Neural progenitor cell (in vitro differentiated cells): Measurements from ENCODE around the gene ATP1A4. TPM values are rescaled to one million over a fixed set of nuclear protein-coding genes. Genes with fewer than 3 reads are reported as not detected.
"Not testable (repeated sequence)": the region's sequence is repeated elsewhere in the genome, so short reads cannot be mapped to it uniquely, and the experiment has no call there.

Source experiments
- DNase-seq: peaks from one replicate; pipeline ENCODE4 v3.0.0-alpha.2; 2016; ENCODE audit warnings: low spot score
- H2AFZ ChIP-seq: fragments of 200-600 bp; sonication (generic); replicated peaks from 2 replicates; pipeline ENCODE4 v1.6.1; 2016; ENCODE audit warnings: antibody characterized with exemption
- H3F3A ChIP-seq: fragments of 200-600 bp; sonication (generic); 2 replicates; pipeline ENCODE4 v1.6.1; 2016; ENCODE audit warnings: antibody characterized with exemption, low read depth
- H3K27ac ChIP-seq: fragments of 200-600 bp; sonication (generic); 2 replicates; pipeline ENCODE4 v1.5.1; 2016; ENCODE audit warnings: mild to moderate bottlenecking
- H3K27me3 ChIP-seq: fragments of 200-600 bp; sonication (generic); 2 replicates; pipeline ENCODE4 v1.6.1; 2016; ENCODE audit warnings: mild to moderate bottlenecking, moderate library complexity
- H3K36me3 ChIP-seq: fragments of 200-600 bp; sonication (generic); 2 replicates; pipeline ENCODE4 v1.5.1; 2016
- H3K4me1 ChIP-seq: fragments of 200-600 bp; sonication (generic); 2 replicates; pipeline ENCODE4 v1.6.1; 2016; ENCODE audit warnings: mixed run types
- H3K4me2 ChIP-seq: fragments of 200-600 bp; sonication (generic); 2 replicates; pipeline ENCODE4 v1.6.1; 2016
- H3K4me3 ChIP-seq: fragments of 200-600 bp; sonication (generic); 2 replicates; pipeline ENCODE4 v1.5.1; 2016
- H3K79me2 ChIP-seq: fragments of 200-600 bp; sonication (generic); 2 replicates; pipeline ENCODE4 v1.6.1; 2016; ENCODE audit warnings: low read depth
- H3K9ac ChIP-seq: fragments of 200-600 bp; sonication (generic); 2 replicates; pipeline ENCODE4 v1.6.1; 2016
- H3K9me3 ChIP-seq: fragments of 200-600 bp; sonication (generic); 2 replicates; pipeline ENCODE4 v1.5.1; 2016; ENCODE audit warnings: low read depth
- H4K20me1 ChIP-seq: fragments of 200-600 bp; sonication (generic); 2 replicates; pipeline ENCODE4 v1.6.1; 2016; ENCODE audit warnings: low read depth
- H3K27ac Mint-ChIP-seq: 3 replicates; pipeline ENCODE4 v1.8.0; 2021; ENCODE audit warnings: mixed read lengths
- H3K27me3 Mint-ChIP-seq: 2 replicates; pipeline ENCODE4 v1.8.0; 2022; ENCODE audit warnings: low read depth, mild to moderate bottlenecking, inconsistent platforms, moderate library complexity, mixed read lengths; ENCODE audit not compliant: insufficient read depth
- H3K36me3 Mint-ChIP-seq: 3 replicates; pipeline ENCODE4 v1.8.0; 2021; ENCODE audit warnings: mixed read lengths
- H3K4me1 Mint-ChIP-seq: 3 replicates; pipeline ENCODE4 v1.8.0; 2021; ENCODE audit warnings: mixed read lengths
- H3K4me3 Mint-ChIP-seq: 3 replicates; pipeline ENCODE4 v1.8.0; 2021; ENCODE audit warnings: mild to moderate bottlenecking, moderate library complexity, mixed read lengths
- H3K9me3 Mint-ChIP-seq: 3 replicates; pipeline ENCODE4 v1.8.0; 2020; ENCODE audit warnings: mixed read lengths
- EZH2 ChIP-seq: fragments of 200-600 bp; sonication (generic); IDR thresholded peaks from 2 replicates; pipeline ENCODE4 v1.6.1; 2017; ENCODE audit warnings: antibody characterized with exemption, mild to moderate bottlenecking, moderate library complexity
- EZH2phosphoT487 ChIP-seq: fragments of 200-600 bp; sonication (generic); IDR thresholded peaks from 2 replicates; pipeline ENCODE4 v1.6.1; 2017; ENCODE audit warnings: antibody characterized with exemption
- total RNA-seq: library from RNA; depleted of rRNA; stranded (reverse); fragments of >200 nt; gene quantifications from 2 replicates; pipeline ENCODE4 v1.2.3, GENCODE V29; 2015; ENCODE audit warnings: low replicate concordance
- TF ChIP-seq, protein P1 (sequence below): fragments of 200-600 bp; sonication (generic); IDR thresholded peaks from 2 replicates; pipeline ENCODE4 v1.5.1; 2017; ENCODE audit warnings: antibody characterized with exemption, mild to moderate bottlenecking

The ATP1A4 gene
- total RNA-seq, 1 donor from 2014 or later, result 0.17 TPM

DNA sequence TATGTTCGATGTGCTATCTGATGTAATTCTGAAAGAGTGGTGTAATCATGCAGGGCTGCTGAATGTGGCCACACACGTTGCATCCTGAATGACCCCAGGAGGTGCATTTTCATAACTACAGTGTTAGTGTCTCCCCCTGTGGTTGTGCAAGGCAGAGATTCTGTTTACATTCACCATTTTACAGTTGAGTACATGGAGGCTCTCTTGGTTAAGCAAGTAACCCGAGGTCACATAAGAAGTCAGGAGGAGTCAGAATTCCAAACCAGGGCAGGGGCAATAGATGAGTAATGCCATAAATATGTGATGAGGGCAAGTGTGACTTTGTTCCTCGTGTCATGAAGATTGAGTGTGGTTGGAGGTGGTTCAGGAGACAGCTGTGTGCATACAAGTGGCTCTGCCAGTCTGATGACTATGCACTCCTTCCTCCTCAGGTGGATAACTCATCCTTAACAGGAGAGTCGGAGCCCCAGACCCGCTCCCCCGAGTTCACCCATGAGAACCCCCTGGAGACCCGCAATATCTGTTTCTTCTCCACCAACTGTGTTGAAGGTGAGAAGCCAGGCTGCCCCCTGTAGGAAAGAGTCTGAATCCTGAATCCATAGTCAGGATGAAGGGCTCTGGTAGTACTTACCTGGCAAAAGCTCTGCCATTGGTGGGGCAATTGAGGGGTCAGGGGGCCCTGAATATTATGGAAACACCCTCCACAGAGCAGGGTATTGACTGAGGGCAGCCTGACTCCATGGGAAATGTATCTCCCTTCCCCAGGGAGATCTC lies 26.5 kb upstream of the ATP1A4 start:
- Mint-ChIP-seq H3K27ac (no peak overlapping the region), H3K4me1 (peaks cover 5% of the 10 kb centered on the region), H3K4me3 (no peak overlapping the region), H3K9me3 (no peaks in the 10 kb centered on the region), H3K36me3 (peaks cover 49% of the 10 kb centered on the region), H3K27me3 (peaks cover 2% of the 10 kb centered on the region)
- Histone ChIP-seq H4K20me1 (peaks cover 17% of the 10 kb centered on the region), H3K27ac (no peak overlapping the region), H3K36me3 (peaks cover 14% of the 10 kb centered on the region), H3K4me3 (no peak overlapping the region), H3K9ac (no peak overlapping the region), H3K4me1 (peaks cover under 1% of the 10 kb centered on the region), H3K79me2 (peaks cover 6% of the 10 kb centered on the region), H2AFZ (no peak overlapping the region), H3K9me3 (no peaks in the 10 kb centered on the region), H3F3A (no peaks in the 10 kb centered on the region), H3K27me3 (no peaks in the 10 kb centered on the region), H3K4me2 (no peak overlapping the region)
- TF ChIP-seq EZH2phosphoT487 (no peak), EZH2 (no peak)
- TF ChIP-seq, protein P1, sequence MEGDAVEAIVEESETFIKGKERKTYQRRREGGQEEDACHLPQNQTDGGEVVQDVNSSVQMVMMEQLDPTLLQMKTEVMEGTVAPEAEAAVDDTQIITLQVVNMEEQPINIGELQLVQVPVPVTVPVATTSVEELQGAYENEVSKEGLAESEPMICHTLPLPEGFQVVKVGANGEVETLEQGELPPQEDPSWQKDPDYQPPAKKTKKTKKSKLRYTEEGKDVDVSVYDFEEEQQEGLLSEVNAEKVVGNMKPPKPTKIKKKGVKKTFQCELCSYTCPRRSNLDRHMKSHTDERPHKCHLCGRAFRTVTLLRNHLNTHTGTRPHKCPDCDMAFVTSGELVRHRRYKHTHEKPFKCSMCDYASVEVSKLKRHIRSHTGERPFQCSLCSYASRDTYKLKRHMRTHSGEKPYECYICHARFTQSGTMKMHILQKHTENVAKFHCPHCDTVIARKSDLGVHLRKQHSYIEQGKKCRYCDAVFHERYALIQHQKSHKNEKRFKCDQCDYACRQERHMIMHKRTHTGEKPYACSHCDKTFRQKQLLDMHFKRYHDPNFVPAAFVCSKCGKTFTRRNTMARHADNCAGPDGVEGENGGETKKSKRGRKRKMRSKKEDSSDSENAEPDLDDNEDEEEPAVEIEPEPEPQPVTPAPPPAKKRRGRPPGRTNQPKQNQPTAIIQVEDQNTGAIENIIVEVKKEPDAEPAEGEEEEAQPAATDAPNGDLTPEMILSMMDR, result peak; percentile 27
- DNase-seq, result no peak

DNA sequence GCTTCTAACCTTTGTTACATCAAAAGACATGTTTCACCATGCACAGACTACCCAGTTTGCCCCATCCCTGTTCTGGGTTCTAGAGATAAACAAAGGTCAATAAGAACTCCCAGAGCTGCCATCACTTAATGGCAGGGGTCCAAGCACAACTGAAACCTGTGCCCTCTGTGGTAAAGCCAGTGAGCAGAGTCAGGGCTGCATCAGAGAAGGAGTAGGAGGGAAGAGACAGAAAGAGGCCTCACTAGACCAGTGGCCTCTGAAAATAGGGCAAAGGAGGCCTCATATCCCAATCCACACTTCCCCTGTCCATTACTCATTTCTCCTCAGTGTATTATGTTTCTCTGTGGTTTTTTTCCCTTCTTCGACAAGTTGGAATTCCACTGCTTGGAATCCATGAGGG lies 25.7 kb upstream of the ATP1A4 start:
- H3K27ac ChIP-seq, result no peak overlapping the region
- peaks cover 14% of the 10 kb centered on the region for H4K20me1 ChIP-seq
- H3K4me3 Mint-ChIP-seq, result no peak overlapping the region
- no peak overlapping the region for H3K9ac ChIP-seq
- H2AFZ ChIP-seq, result no peak overlapping the region
- H3K4me1 Mint-ChIP-seq, result no peaks in the 10 kb centered on the region
- H3K79me2 ChIP-seq, result no peaks in the 10 kb centered on the region
- no peak overlapping the region for H3K4me2 ChIP-seq
- H3K4me1 ChIP-seq, result no peaks in the 10 kb centered on the region
- no peaks in the 10 kb centered on the region for H3K9me3 ChIP-seq
- no peak for TF ChIP-seq EZH2
- TF ChIP-seq, protein P1, result no peak
- TF ChIP-seq EZH2phosphoT487, result no peak
- H3F3A ChIP-seq, result no peaks in the 10 kb centered on the region
- no peak overlapping the region for H3K27ac Mint-ChIP-seq
- H3K36me3 Mint-ChIP-seq, result peaks cover 47% of the 10 kb centered on the region
- H3K4me3 ChIP-seq, result no peak overlapping the region
- no peaks in the 10 kb centered on the region for H3K27me3 ChIP-seq
- H3K9me3 Mint-ChIP-seq, result no peaks in the 10 kb centered on the region
- H3K36me3 ChIP-seq, result peaks cover 14% of the 10 kb centered on the region
- peaks cover 4% of the 10 kb centered on the region for H3K27me3 Mint-ChIP-seq
- no peak for DNase-seq

DNA sequence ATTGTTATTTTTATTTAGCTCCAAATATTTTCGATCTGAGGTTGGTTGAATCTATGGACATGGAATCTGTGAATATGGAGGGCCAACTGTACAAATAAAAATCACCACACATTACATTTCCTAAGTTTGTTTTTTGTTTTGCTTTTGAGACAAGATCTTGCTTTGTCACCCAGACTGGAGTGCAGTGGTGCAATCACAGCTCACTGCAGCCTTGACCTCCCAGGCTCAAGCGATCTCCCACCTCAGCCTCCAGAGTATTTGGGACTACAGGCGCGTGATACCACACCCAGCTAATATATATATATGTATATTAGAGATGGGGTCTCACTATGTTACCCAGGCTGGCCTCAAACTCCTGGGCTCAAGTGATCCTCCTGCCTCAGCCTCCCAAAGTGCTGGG lies 25.1 kb upstream of the ATP1A4 start:
- not testable (repeated sequence) for H3K36me3 ChIP-seq, H3K27ac Mint-ChIP-seq, H3K27me3 ChIP-seq, H3K4me3 Mint-ChIP-seq, H3K9ac ChIP-seq, H3K79me2 ChIP-seq, H3K4me1 Mint-ChIP-seq, H4K20me1 ChIP-seq, H3K4me1 ChIP-seq, H3K27me3 Mint-ChIP-seq, H3K4me3 ChIP-seq, H3K9me3 Mint-ChIP-seq, H2AFZ ChIP-seq, H3K4me2 ChIP-seq, DNase-seq, H3K27ac ChIP-seq, H3K9me3 ChIP-seq, H3F3A ChIP-seq
- peaks cover 52% of the 10 kb centered on the region for H3K36me3 Mint-ChIP-seq

DNA sequence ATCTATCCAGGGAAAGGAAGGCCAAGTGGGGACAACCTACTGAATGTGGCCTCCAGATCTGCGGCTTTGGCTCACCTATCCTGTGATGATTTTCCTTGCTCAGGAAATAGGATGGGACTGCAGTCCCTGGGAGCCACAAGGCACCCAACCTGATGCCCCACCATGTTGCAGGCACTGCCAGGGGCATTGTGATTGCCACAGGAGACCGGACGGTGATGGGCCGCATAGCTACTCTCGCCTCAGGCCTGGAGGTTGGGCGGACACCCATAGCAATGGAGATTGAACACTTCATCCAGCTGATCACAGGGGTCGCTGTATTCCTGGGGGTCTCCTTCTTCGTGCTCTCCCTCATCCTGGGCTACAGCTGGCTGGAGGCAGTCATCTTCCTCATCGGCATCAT lies 24.0 kb upstream of the ATP1A4 start:
- peaks cover 55% of the 10 kb centered on the region for H3K36me3 Mint-ChIP-seq
- H3K79me2 ChIP-seq, result no peaks in the 10 kb centered on the region
- no peak overlapping the region for H3K9ac ChIP-seq
- H3K27me3 ChIP-seq, result no peaks in the 10 kb centered on the region
- no peak for DNase-seq
- no peaks in the 10 kb centered on the region for H3K4me1 ChIP-seq
- no peak overlapping the region for H3K27ac Mint-ChIP-seq
- TF ChIP-seq EZH2phosphoT487 (no peak), EZH2 (no peak)
- TF ChIP-seq, protein P1, result no peak
- H3K4me2 ChIP-seq, result no peak overlapping the region
- peaks cover 3% of the 10 kb centered on the region for H3K4me1 Mint-ChIP-seq
- H3K27ac ChIP-seq, result no peak overlapping the region
- no peaks in the 10 kb centered on the region for H3F3A ChIP-seq
- H3K4me3 ChIP-seq, result no peak overlapping the region
- peaks cover 6% of the 10 kb centered on the region for H3K36me3 ChIP-seq
- no peak overlapping the region for H2AFZ ChIP-seq
- H3K9me3 Mint-ChIP-seq, result no peaks in the 10 kb centered on the region
- H3K9me3 ChIP-seq, result no peaks in the 10 kb centered on the region
- no peak overlapping the region for H3K4me3 Mint-ChIP-seq
- peaks cover 4% of the 10 kb centered on the region for H3K27me3 Mint-ChIP-seq
- peaks cover 3% of the 10 kb centered on the region for H4K20me1 ChIP-seq
